ENCODE data around the gene TSPAN16.

TSPAN16 gene

DNA sequence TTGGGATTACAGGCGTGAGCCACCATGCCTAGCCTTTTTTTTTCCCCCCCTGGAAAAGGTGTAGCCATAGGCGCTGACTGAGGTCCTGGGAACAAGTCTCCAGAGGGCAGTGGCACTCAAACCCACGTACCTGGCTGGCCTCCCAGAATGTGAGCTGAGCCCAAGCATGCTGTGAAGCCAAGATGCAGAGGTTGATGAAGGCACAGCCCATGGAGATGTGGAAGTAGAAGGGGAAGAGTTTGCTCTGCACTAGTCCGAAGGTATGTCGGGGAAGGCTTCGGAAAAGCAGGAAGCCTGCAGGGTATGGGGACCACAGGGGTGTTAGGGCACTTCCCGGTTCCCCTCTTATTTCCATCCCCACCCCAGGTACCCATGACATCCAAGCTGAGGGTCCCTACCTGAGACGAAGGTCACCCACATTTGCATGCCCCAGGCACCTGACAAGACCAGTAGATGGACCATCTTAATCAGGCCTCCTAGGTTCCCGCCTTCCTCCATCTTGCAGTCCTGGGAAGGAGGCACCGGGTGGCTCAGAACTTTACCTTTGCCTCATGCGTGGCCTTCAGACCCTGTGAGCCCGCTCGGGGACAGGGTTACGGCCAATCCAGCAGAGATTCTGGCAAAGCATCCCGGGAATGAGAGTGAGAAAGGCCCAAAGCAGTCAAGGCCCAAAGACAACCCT lies 49.3 kb downstream of the TSPAN16 start:
- H3F3A ChIP-seq (ENCODE audit: control insufficient read depth, insufficient read depth): no peaks in the 10 kb centered on the region
- peak overlapping the region; percentile 94 for H3K4me3 ChIP-seq (ENCODE audit: low read length)
- H3K79me2 ChIP-seq (ENCODE audit: control insufficient read depth, low read length): peaks cover 14% of the 10 kb centered on the region
- H3K9me3 ChIP-seq (ENCODE audit: control insufficient read depth, insufficient read depth, low read length): peaks cover 6% of the 10 kb centered on the region; the same call in 1 of the 2 replicates
- H3K27ac ChIP-seq (ENCODE audit: low read depth, low read length): no peak overlapping the region
- H3K4me1 ChIP-seq (ENCODE audit: control insufficient read depth, low read length): peaks cover 27% of the 10 kb centered on the region
- H3K4me2 ChIP-seq (ENCODE audit: low read length): peak overlapping the region; percentile 87
- H3K9me2 ChIP-seq (replicated peaks; ENCODE audit: control insufficient read depth, low read length): no peaks in the 10 kb centered on the region
- no peaks in the 10 kb centered on the region for H3K27me3 ChIP-seq (ENCODE audit: control insufficient read depth, low read length)
- no peaks in the 10 kb centered on the region for H4K20me1 ChIP-seq (ENCODE audit: control insufficient read depth, insufficient read depth, low read depth, low read length)
- TF ChIP-seq EZH2phosphoT487 (IDR thresholded peaks at IDR 0.05; ENCODE audit: borderline replicate concordance, low read length): no peak
- no peak for TF ChIP-seq CTCF (IDR thresholded peaks at IDR 0.05; ENCODE audit: low read depth, low read length, poor library complexity, severe bottlenecking)
- H3K36me3 ChIP-seq (ENCODE audit: control insufficient read depth, low read length): peaks cover 11% of the 10 kb centered on the region

GRCh38 chr19:11346104-11346940 lies 50.4 kb downstream of the TSPAN16 start, which contains the start of the genes CCDC159 and TMEM205:
TSS of gene CCDC159 (plus strand) at chr19:11346519. CDS start at chr19:11346607, 88 bp downstream.
TSS of gene TMEM205 (minus strand) at chr19:11346268. CDS start at chr19:11345619, 649 bp downstream.
- Histone ChIP-seq H3K4me3 (ENCODE audit: low read length) (peak within 1 kb of the TSS; percentile 94), H3K79me2 (ENCODE audit: control insufficient read depth, low read length) (peaks cover 14% of the 10 kb centered on the region), H3K4me2 (ENCODE audit: low read length) (peak within 1 kb of the TSS; percentile 87), H3K9me2 (replicated peaks; ENCODE audit: control insufficient read depth, low read length) (no peaks in the 10 kb centered on the region), H3F3A (ENCODE audit: control insufficient read depth, insufficient read depth) (no peaks in the 10 kb centered on the region), H3K36me3 (ENCODE audit: control insufficient read depth, low read length) (peaks cover 9% of the 10 kb centered on the region), H3K4me1 (ENCODE audit: control insufficient read depth, low read length) (peaks cover 27% of the 10 kb centered on the region), H3K27me3 (ENCODE audit: control insufficient read depth, low read length) (no peaks in the 10 kb centered on the region), H3K9me3 (ENCODE audit: control insufficient read depth, insufficient read depth, low read length) (peaks cover 6% of the 10 kb centered on the region; the same call in 1 of the 2 replicates), H4K20me1 (ENCODE audit: control insufficient read depth, insufficient read depth, low read depth, low read length) (no peaks in the 10 kb centered on the region), H3K27ac (ENCODE audit: low read depth, low read length) (peak within 1 kb of the TSS; percentile 44)
- TF ChIP-seq EZH2phosphoT487 (IDR thresholded peaks at IDR 0.05; ENCODE audit: borderline replicate concordance, low read length) (no peak), CTCF (IDR thresholded peaks at IDR 0.05; ENCODE audit: low read depth, low read length, poor library complexity, severe bottlenecking) (peak; percentile 42)

DNA sequence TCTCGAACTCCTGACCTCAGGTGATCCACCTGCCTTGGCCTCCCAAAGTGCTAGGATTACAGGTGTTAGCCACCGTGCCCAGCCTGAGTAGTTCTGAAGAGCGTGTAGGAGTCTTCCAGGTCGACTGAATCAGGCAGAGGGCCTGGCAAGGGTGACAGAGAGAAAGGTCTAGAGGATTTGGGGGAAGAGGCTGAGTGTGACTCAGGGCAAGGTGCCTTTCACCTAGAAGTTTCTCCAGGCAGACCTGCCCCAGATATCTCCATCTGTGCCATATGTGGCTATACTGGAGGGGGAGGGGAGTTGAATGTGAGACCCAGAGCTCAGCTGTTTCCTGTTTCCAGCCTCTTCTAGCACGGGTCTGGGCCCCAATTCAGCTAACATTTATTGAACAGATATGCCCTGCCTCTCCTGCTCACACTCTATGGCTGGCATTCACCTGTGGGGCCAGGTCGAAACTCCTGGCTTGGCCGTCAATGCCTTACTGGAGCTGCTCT lies 51.6 kb downstream of the TSPAN16 start:
- Histone ChIP-seq H3K9me3 (ENCODE audit: control insufficient read depth, insufficient read depth, low read length) (peaks cover 6% of the 10 kb centered on the region; the same call in 1 of the 2 replicates), H3F3A (ENCODE audit: control insufficient read depth, insufficient read depth) (no peaks in the 10 kb centered on the region), H3K4me1 (ENCODE audit: control insufficient read depth, low read length) (peaks cover 27% of the 10 kb centered on the region), H3K9me2 (replicated peaks; ENCODE audit: control insufficient read depth, low read length) (no peaks in the 10 kb centered on the region), H3K36me3 (ENCODE audit: control insufficient read depth, low read length) (peaks cover 1% of the 10 kb centered on the region), H3K27ac (ENCODE audit: low read depth, low read length) (no peak overlapping the region), H3K27me3 (ENCODE audit: control insufficient read depth, low read length) (no peaks in the 10 kb centered on the region), H3K4me3 (ENCODE audit: low read length) (no peak overlapping the region; the same call in 1 of the 2 replicates), H3K4me2 (ENCODE audit: low read length) (peak overlapping the region; percentile 87; the same call in 1 of the 2 replicates), H3K79me2 (ENCODE audit: control insufficient read depth, low read length) (peaks cover 14% of the 10 kb centered on the region), H4K20me1 (ENCODE audit: control insufficient read depth, insufficient read depth, low read depth, low read length) (no peaks in the 10 kb centered on the region)
- TF ChIP-seq CTCF (IDR thresholded peaks at IDR 0.05; ENCODE audit: low read depth, low read length, poor library complexity, severe bottlenecking): no peak
- TF ChIP-seq EZH2phosphoT487 (IDR thresholded peaks at IDR 0.05; ENCODE audit: borderline replicate concordance, low read length): no peak
